ENCODE data around the gene PLPPR1. TPM values are rescaled to one million over a fixed set of nuclear protein-coding genes. Genes with fewer than 3 reads are reported as not detected.
A peak's percentile ranks its signal among the peaks of the same experiment; 100 is the strongest.

The PLPPR1 gene
- total and polyA plus RNA-seq, 2 donors (not counting 3 experiments of a cell fraction or from before 2014, with no cell fraction given), result 0.18 to 0.50 TPM

DNA sequence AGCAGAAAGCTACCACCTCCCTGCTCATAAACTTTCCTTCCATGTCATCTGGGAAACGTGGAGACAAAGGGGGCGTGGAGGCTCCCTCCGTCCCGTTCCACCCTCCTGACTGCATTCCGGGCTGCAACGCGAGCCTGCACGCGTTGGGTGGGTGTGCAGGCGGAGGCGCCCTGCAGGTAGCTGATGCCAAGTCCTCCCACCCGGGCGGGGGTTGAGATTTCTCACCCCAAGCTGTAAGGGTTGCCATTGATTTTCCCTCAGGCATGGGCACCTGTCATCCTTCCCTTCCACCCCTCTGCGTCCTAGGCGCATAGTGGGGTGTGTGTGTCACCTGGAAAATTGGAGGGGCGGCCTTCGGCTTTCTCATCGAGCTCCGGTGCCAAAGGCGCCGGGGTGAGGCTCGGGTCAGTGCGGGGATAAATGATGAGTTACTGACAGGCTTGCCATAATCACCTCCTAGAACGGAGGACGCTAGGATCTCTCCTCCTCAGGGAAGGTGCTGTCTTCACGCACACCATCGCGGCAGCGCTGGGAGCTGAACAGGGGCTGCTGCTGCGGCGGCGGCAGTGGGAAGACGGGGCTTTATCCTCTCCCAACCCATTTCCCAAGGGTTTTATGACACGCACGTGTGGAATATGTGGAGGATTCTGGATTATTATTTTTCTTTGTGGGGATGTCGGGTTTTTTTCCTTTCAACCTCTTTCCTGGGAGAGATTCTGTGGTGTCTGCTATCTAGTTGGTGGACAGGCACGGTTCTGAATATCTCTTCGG, 973 bp downstream of the PLPPR1 start:
- no peak for DNase-seq (ENCODE audit: low read depth, low spot score)
- CTCF ChIA-PET, result interaction anchor here (1.2 to 1.3 kb wide), 3 partner anchors 9 to 282 kb away, joined by 3 read pairs; no protein-coding TSS in a partner anchor
- Histone ChIP-seq H3K36me3 (ENCODE audit: control insufficient read depth in 2 of 2, extremely low read depth in 1 of 2, insufficient read depth in 2 of 2, low read length in 2 of 2) (no peaks in the 10 kb centered on the region), H4K20me1 (replicated peaks; ENCODE audit: control insufficient read depth, extremely low read depth, insufficient read depth, low read length) (no peaks in the 10 kb centered on the region), H2AFZ (ENCODE audit: low read depth, low read length) (no peak overlapping the region), H3K79me2 (ENCODE audit: control insufficient read depth, insufficient read depth, low read length) (no peaks in the 10 kb centered on the region), H3K9me3 (replicated peaks; ENCODE audit: control insufficient read depth, insufficient read depth, low read length) (no peaks in the 10 kb centered on the region), H3K4me3 (replicated peaks in 1 of 3; ENCODE audit: insufficient read depth in 1 of 3, low read depth in 1 of 3, low read length in 3 of 3) (peak overlapping the region in 1 of 3 experiments; percentile 56), H3K4me1 (ENCODE audit: control insufficient read depth, extremely low read depth, insufficient read depth, low read length) (no peaks in the 10 kb centered on the region), H3K9ac (replicated peaks; ENCODE audit: extremely low read depth, insufficient read depth, low read length) (no peak overlapping the region), H3K9me1 (replicated peaks; ENCODE audit: control insufficient read depth, extremely low read depth, insufficient read depth, low read length) (no peaks in the 10 kb centered on the region), H3K4me2 (ENCODE audit: insufficient read depth, low read length) (peak overlapping the region; percentile 69), H3K27ac (ENCODE audit: insufficient read depth, low read depth, low read length) (no peak overlapping the region), H3K27me3 (ENCODE audit: control insufficient read depth in 2 of 2, insufficient read depth in 2 of 2, low read length in 2 of 2) (peaks cover 28 to 54% of the 10 kb centered on the region in 2 experiments)
- TF ChIP-seq EZH2 (IDR thresholded peaks at IDR 0.05; ENCODE audit: borderline replicate concordance, low read depth, low read length, severe bottlenecking) (no peak), GATA2 (IDR thresholded peaks at IDR 0.05; ENCODE audit: insufficient read depth, insufficient read length, low read depth, low read length) (no peak), FOS (IDR thresholded peaks at IDR 0.05; ENCODE audit: borderline replicate concordance, insufficient read depth, low read length) (no peak), MYC (IDR thresholded peaks at IDR 0.05; ENCODE audit: low read depth, low read length) (no peak), POLR2AphosphoS5 (IDR thresholded peaks at IDR 0.05; ENCODE audit: insufficient read depth, low read depth, low read length) (no peak), POLR2A (IDR thresholded peaks at IDR 0.05; ENCODE audit: low read depth, low read length) (no peak), JUN (IDR thresholded peaks at IDR 0.05; ENCODE audit: borderline replicate concordance, insufficient read depth, insufficient read length, low read depth) (no peak)
- TF ChIP-seq, protein P1, sequence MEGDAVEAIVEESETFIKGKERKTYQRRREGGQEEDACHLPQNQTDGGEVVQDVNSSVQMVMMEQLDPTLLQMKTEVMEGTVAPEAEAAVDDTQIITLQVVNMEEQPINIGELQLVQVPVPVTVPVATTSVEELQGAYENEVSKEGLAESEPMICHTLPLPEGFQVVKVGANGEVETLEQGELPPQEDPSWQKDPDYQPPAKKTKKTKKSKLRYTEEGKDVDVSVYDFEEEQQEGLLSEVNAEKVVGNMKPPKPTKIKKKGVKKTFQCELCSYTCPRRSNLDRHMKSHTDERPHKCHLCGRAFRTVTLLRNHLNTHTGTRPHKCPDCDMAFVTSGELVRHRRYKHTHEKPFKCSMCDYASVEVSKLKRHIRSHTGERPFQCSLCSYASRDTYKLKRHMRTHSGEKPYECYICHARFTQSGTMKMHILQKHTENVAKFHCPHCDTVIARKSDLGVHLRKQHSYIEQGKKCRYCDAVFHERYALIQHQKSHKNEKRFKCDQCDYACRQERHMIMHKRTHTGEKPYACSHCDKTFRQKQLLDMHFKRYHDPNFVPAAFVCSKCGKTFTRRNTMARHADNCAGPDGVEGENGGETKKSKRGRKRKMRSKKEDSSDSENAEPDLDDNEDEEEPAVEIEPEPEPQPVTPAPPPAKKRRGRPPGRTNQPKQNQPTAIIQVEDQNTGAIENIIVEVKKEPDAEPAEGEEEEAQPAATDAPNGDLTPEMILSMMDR (IDR thresholded peaks at IDR 0.05; ENCODE audit: extremely low read depth in 1 of 2, insufficient read depth in 1 of 2, low read depth in 1 of 2, low read length in 2 of 2), result no peak
- TF ChIP-seq, protein P2, sequence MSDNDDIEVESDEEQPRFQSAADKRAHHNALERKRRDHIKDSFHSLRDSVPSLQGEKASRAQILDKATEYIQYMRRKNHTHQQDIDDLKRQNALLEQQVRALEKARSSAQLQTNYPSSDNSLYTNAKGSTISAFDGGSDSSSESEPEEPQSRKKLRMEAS (IDR thresholded peaks at IDR 0.05; ENCODE audit: insufficient read depth, insufficient read length), result no peak
- dilution Hi-C loops (cut with MboI; ENCODE audit: extremely low pct_ligation_motif_present, low sequenced_read_pairs), result no loop called here
- intact Hi-C loops (cut with micrococcal nuclease), result loop anchor here (2.0 kb wide), 1 partner anchor 89 kb away; no protein-coding TSS in a partner anchor
- BruUV-seq (replicated peaks), result no TSS peak
- FAIRE-seq, result no peak
- POLR2A ChIA-PET, result no interaction called here
